Measurements from ENCODE around the gene CTPS2. TPM values are rescaled to one million over a fixed set of nuclear protein-coding genes. Genes with fewer than 3 reads are reported as not detected.

Gene CTPS2
- total RNA-seq, 1 experiment from 2014 or later, result 9.6 TPM

DNA sequence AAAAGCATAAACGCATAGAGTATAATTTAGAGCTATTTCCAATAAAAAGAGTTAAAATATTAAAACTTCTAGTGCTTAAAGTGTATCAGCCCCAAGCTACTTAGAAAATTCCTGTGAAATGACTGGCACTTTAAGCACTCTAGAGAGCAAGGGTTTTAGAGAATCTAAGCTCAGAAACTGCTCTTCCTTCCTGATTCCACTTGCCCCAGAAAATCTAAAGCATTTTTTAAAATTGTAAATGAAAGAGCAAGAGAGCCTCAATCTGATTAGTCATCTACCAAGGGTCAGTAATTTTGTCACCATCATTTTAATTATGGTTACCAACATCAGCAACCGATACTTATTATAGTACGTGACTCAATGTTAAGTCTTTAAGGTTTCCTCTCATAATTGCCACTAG, 25.0 kb downstream of the CTPS2 start:
- DNase-seq (ENCODE audit: low read depth, low spot score) (no peak), ATAC-seq (no peak)
- peaks cover 0 to 3% of the 10 kb centered on the region in 2 experiments; a peak in 1 of 4 replicates for H3K36me3 ChIP-seq (ENCODE audit: control insufficient read depth in 1 of 2, insufficient read depth in 2 of 2, low read length in 2 of 2)
- POLR2A ChIA-PET, result no interaction called here
- H3K79me2 ChIP-seq (ENCODE audit: insufficient read depth, low read length), result no peaks in the 10 kb centered on the region
- TF ChIP-seq FOSL1 (IDR thresholded peaks at IDR 0.05; ENCODE audit: low read depth) (no peak), JUND (IDR thresholded peaks at IDR 0.05) (no peak), ELF1 (IDR thresholded peaks at IDR 0.05; ENCODE audit: borderline replicate concordance, low read depth) (no peak), CBX3 (IDR thresholded peaks at IDR 0.05; ENCODE audit: low read depth) (no peak), SIN3A (IDR thresholded peaks at IDR 0.05; ENCODE audit: low read depth) (no peak), CTCF (IDR thresholded peaks at IDR 0.05 in 2 of 3, conservative IDR thresholded peaks at IDR 0.05 in 1 of 3; ENCODE audit: borderline replicate concordance in 1 of 3, insufficient read depth in 1 of 3, low read depth in 2 of 3, low read length in 2 of 3) (no peak), ATF3 (IDR thresholded peaks at IDR 0.05) (no peak), TCF7L2 (IDR thresholded peaks at IDR 0.05; ENCODE audit: borderline replicate concordance, extremely low read depth, insufficient read depth, insufficient read length) (no peak), POLR2A (IDR thresholded peaks at IDR 0.05; ENCODE audit: borderline replicate concordance, extremely low read depth, insufficient read depth, insufficient read length) (no peak), EZH2 (IDR thresholded peaks at IDR 0.05) (no peak), EZH2phosphoT487 (IDR thresholded peaks at IDR 0.05; ENCODE audit: borderline replicate concordance) (no peak), POLR2AphosphoS5 (IDR thresholded peaks at IDR 0.05; ENCODE audit: low read depth, low read length) (no peak), SRF (IDR thresholded peaks at IDR 0.05; ENCODE audit: low read depth) (no peak), SP1 (IDR thresholded peaks at IDR 0.05; ENCODE audit: low read depth) (no peak), ZFX (IDR thresholded peaks at IDR 0.05) (no peak), RAD21 (IDR thresholded peaks at IDR 0.05; ENCODE audit: low read depth) (no peak)
- TF ChIP-seq, protein P1, sequence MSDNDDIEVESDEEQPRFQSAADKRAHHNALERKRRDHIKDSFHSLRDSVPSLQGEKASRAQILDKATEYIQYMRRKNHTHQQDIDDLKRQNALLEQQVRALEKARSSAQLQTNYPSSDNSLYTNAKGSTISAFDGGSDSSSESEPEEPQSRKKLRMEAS (IDR thresholded peaks at IDR 0.05), result no peak
- TF ChIP-seq, protein P2, sequence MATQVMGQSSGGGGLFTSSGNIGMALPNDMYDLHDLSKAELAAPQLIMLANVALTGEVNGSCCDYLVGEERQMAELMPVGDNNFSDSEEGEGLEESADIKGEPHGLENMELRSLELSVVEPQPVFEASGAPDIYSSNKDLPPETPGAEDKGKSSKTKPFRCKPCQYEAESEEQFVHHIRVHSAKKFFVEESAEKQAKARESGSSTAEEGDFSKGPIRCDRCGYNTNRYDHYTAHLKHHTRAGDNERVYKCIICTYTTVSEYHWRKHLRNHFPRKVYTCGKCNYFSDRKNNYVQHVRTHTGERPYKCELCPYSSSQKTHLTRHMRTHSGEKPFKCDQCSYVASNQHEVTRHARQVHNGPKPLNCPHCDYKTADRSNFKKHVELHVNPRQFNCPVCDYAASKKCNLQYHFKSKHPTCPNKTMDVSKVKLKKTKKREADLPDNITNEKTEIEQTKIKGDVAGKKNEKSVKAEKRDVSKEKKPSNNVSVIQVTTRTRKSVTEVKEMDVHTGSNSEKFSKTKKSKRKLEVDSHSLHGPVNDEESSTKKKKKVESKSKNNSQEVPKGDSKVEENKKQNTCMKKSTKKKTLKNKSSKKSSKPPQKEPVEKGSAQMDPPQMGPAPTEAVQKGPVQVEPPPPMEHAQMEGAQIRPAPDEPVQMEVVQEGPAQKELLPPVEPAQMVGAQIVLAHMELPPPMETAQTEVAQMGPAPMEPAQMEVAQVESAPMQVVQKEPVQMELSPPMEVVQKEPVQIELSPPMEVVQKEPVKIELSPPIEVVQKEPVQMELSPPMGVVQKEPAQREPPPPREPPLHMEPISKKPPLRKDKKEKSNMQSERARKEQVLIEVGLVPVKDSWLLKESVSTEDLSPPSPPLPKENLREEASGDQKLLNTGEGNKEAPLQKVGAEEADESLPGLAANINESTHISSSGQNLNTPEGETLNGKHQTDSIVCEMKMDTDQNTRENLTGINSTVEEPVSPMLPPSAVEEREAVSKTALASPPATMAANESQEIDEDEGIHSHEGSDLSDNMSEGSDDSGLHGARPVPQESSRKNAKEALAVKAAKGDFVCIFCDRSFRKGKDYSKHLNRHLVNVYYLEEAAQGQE (IDR thresholded peaks at IDR 0.05; ENCODE audit: low read depth), result no peak
- H3K9me2 ChIP-seq (ENCODE audit: insufficient read depth), result no peaks in the 10 kb centered on the region
- intact Hi-C loops (cut with micrococcal nuclease), result no loop called here
- no peaks in the 10 kb centered on the region for H3K27me3 ChIP-seq (ENCODE audit: insufficient read depth, low read length)
- BruUV-seq (replicated peaks), result no TSS peak
- H3K27ac ChIP-seq (ENCODE audit: low read depth, low read length), result no peak overlapping the region
- H3K4me1 ChIP-seq (ENCODE audit: control insufficient read depth in 1 of 2, insufficient read depth in 2 of 2, low read length in 2 of 2), result no peaks in the 10 kb centered on the region
- CTCF ChIA-PET, result no interaction called here
- H4K20me1 ChIP-seq (ENCODE audit: insufficient read depth), result no peaks in the 10 kb centered on the region
- H3K4me3 ChIP-seq (replicated peaks in 1 of 2; ENCODE audit: low read depth in 1 of 2, low read length in 2 of 2), result no peak overlapping the region
- H3K9me3 ChIP-seq (ENCODE audit: control insufficient read depth in 1 of 2, insufficient read depth in 1 of 2, low read depth in 1 of 2, low read length in 2 of 2), result no peaks in the 10 kb centered on the region
- H3K4me2 ChIP-seq (ENCODE audit: low read length), result no peak overlapping the region
- RAD21 ChIA-PET (ENCODE audit: low non-redundant PET in 1 of 2, low total read pairs in 2 of 2, uncharacterized antibody in 2 of 2, unreplicated experiment in 2 of 2), result no interaction called here
- H3K9ac ChIP-seq (ENCODE audit: low read length), result no peak overlapping the region
- no peak overlapping the region for H2AFZ ChIP-seq (ENCODE audit: low read depth, low read length, poor library complexity, severe bottlenecking)

All from HCT116 (cell line).